PC-9 (cell line): ENCODE measurements around the gene PAN3. TPM values are rescaled to one million over a fixed set of nuclear protein-coding genes. Genes with fewer than 3 reads are reported as not detected.
A peak's percentile ranks its signal among the peaks of the same experiment; 100 is the strongest.

ENCODE experiments used
- BruUV-seq: library from RNA; stranded (reverse); fragments of 400-500 nt; replicated peaks from 2 replicates; lab custom pipeline; 2021; lab: Mats Ljungman, UMichigan
- CTCF ChIA-PET: fragments of 300-600 bp; sonication (Branson Sonifier 250); formaldehyde crosslinking; loops from one replicate; lab custom pipeline; 2022; ENCODE audit warnings: antibody characterized with exemption; lab: Charles Lee
- POLR2A ChIA-PET: fragments of 300-600 bp; sonication (Branson Sonifier 250); formaldehyde crosslinking; loops from one replicate; lab custom pipeline; 2022; ENCODE audit warnings: antibody characterized with exemption; ENCODE audit not compliant: unreplicated experiment; lab: Charles Lee
- DNase-seq, 2 experiments: peaks; one replicate each; pipeline versions ENCODE4 v3.0.0 to v3.0.0-alpha.2; 2015 to 2022; ENCODE audit warnings: mixed read lengths in 1 of 2
- H2AFZ ChIP-seq: fragments of 200-600 bp; sonication (generic); 2 replicates; pipeline ENCODE4 v1.8.1; 2017; ENCODE audit warnings: antibody characterized with exemption
- H3F3A ChIP-seq: fragments of 200-600 bp; sonication (generic); 2 replicates; pipeline ENCODE4 v1.8.1; 2017; ENCODE audit warnings: antibody characterized with exemption, mild to moderate bottlenecking, low read depth; ENCODE audit not compliant: insufficient read depth
- H3K27ac ChIP-seq: fragments of 200-600 bp; sonication (generic); 2 replicates; pipeline ENCODE4 v1.6.1; 2016; ENCODE audit warnings: mixed run types
- H3K27me3 ChIP-seq: fragments of 200-600 bp; sonication (generic); 2 replicates; pipeline ENCODE4 v1.6.1; 2016; ENCODE audit warnings: low read depth, mixed run types; ENCODE audit not compliant: insufficient read depth
- H3K36me3 ChIP-seq: fragments of 200-600 bp; sonication (generic); 2 replicates; pipeline ENCODE4 v1.6.1; 2016; ENCODE audit warnings: low read depth, mixed run types
- H3K4me1 ChIP-seq: fragments of 200-600 bp; sonication (generic); replicated peaks from 2 replicates; pipeline ENCODE4 v1.6.1; 2016; ENCODE audit warnings: mixed run types; ENCODE audit not compliant: insufficient read depth
- H3K4me2 ChIP-seq: fragments of 200-600 bp; sonication (generic); 2 replicates; pipeline ENCODE4 v1.6.1; 2017; ENCODE audit warnings: mixed run types
- H3K4me3 ChIP-seq: fragments of 200-600 bp; sonication (generic); 2 replicates; pipeline ENCODE4 v1.6.1; 2016; ENCODE audit warnings: mixed run types
- H3K79me2 ChIP-seq: fragments of 200-600 bp; sonication (generic); 2 replicates; pipeline ENCODE4 v1.6.1; 2017; ENCODE audit warnings: low read depth, mixed run types
- H3K9me2 ChIP-seq: fragments of 200-600 bp; sonication (generic); 2 replicates; pipeline ENCODE4 v1.8.1; 2017; ENCODE audit warnings: mild to moderate bottlenecking; ENCODE audit not compliant: insufficient read depth
- H3K9me3 ChIP-seq: fragments of 200-600 bp; sonication (generic); 2 replicates; pipeline ENCODE4 v1.8.1; 2016; ENCODE audit warnings: low read depth; ENCODE audit not compliant: insufficient read depth
- H4K20me1 ChIP-seq: fragments of 200-600 bp; sonication (generic); 2 replicates; pipeline ENCODE4 v1.8.1; 2017; ENCODE audit not compliant: insufficient read depth
- CTCF ChIP-seq: fragments of 200-600 bp; sonication (generic); conservative IDR thresholded peaks from 2 replicates; pipeline ENCODE4 v1.6.1; 2017; ENCODE audit warnings: mixed run types, antibody characterized with exemption, mild to moderate bottlenecking, moderate library complexity
- EZH2 ChIP-seq: fragments of 200-600 bp; sonication (generic); IDR thresholded peaks from 2 replicates; pipeline ENCODE4 v1.8.0; 2017; ENCODE audit warnings: antibody characterized with exemption, low read depth
- intact Hi-C: fragments of 100-400 bp; cut with micrococcal nuclease; formaldehyde crosslinking; loops from one replicate; pipeline ENCODE4 v1.10.0; 2022; ENCODE audit not compliant: unreplicated experiment
- total RNA-seq: library from RNA; stranded (reverse); gene quantifications from 2 replicates; pipeline ENCODE4 v1.2.3, GENCODE V29; 2021

PAN3 gene
- total RNA-seq, 1 experiment from 2014 or later = 34.6 TPM

- Histone ChIP-seq H3K4me2 (peak overlapping the region; percentile 10; the same call in 1 of the 2 replicates), H3K27ac (peak overlapping the region; percentile 33), H3K9me3 (peaks cover 6% of the 10 kb centered on the region; the same call in 1 of the 2 replicates), H2AFZ (no peak overlapping the region), H3K9me2 (no peaks in the 10 kb centered on the region), H4K20me1 (no peaks in the 10 kb centered on the region), H3K27me3 (no peaks in the 10 kb centered on the region), H3K4me3 (no peak overlapping the region), H3F3A (peaks cover 39% of the 10 kb centered on the region), H3K79me2 (peaks cover 66% of the 10 kb centered on the region), H3K4me1 (peaks cover 69% of the 10 kb centered on the region), H3K36me3 (peaks cover 7% of the 10 kb centered on the region)
- POLR2A ChIA-PET = no interaction called here
- no peak for TF ChIP-seq CTCF
- no peak for TF ChIP-seq EZH2
- intact Hi-C loops = no loop called here
- BruUV-seq = no TSS peak
- CTCF ChIA-PET = no interaction called here
- DNase-seq = no peak
Measured at GRCh38 chr13:28177877-28178276, 39.5 kb downstream of the PAN3 start.

- CTCF ChIA-PET = no interaction called here
- H3K36me3 ChIP-seq = peaks cover 13% of the 10 kb centered on the region
- no peak overlapping the region for H3K4me2 ChIP-seq
- no TSS peak for BruUV-seq
- POLR2A ChIA-PET = no interaction called here
- peaks cover 7% of the 10 kb centered on the region; the same call in 1 of the 2 replicates for H3K9me3 ChIP-seq
- no peak for TF ChIP-seq CTCF
- TF ChIP-seq EZH2 = no peak
- no peak overlapping the region for H3K4me3 ChIP-seq
- peak overlapping the region; percentile 83 for H3K27ac ChIP-seq
- H3K9me2 ChIP-seq = no peaks in the 10 kb centered on the region
- H4K20me1 ChIP-seq = no peaks in the 10 kb centered on the region
- no peak overlapping the region for H2AFZ ChIP-seq
- intact Hi-C loops = loop anchor here (2.0 kb wide), 1 partner anchor 41 kb away; the partner anchor contains the start of gene PAN3
- H3K27me3 ChIP-seq = no peaks in the 10 kb centered on the region
- DNase-seq = no peak
- peaks cover 24% of the 10 kb centered on the region for H3F3A ChIP-seq
- H3K79me2 ChIP-seq = peaks cover 69% of the 10 kb centered on the region
- peaks cover 50% of the 10 kb centered on the region for H3K4me1 ChIP-seq
Measured at GRCh38 chr13:28179974-28180373, 41.6 kb downstream of the PAN3 start.

GRCh38 chr13:28181413-28181812 lies 43.1 kb downstream of the PAN3 start:
- H3F3A ChIP-seq = peaks cover 24% of the 10 kb centered on the region
- no peak for TF ChIP-seq EZH2
- H3K4me2 ChIP-seq = peak overlapping the region; percentile 47
- H3K9me3 ChIP-seq = peaks cover 7% of the 10 kb centered on the region; the same call in 1 of the 2 replicates
- H3K9me2 ChIP-seq = no peaks in the 10 kb centered on the region
- peaks cover 47% of the 10 kb centered on the region for H3K4me1 ChIP-seq
- no peak overlapping the region; the same call in 1 of the 2 replicates for H3K4me3 ChIP-seq
- peak in 1 of 2 experiments; percentile 92 for DNase-seq
- H3K36me3 ChIP-seq = peaks cover 13% of the 10 kb centered on the region
- CTCF ChIA-PET = no interaction called here
- no peaks in the 10 kb centered on the region for H4K20me1 ChIP-seq
- intact Hi-C loops = loop anchor here (2.0 kb wide), 1 partner anchor 43 kb away; the partner anchor contains the start of gene PAN3
- no TSS peak for BruUV-seq
- no peaks in the 10 kb centered on the region for H3K27me3 ChIP-seq
- H2AFZ ChIP-seq = no peak overlapping the region
- peaks cover 61% of the 10 kb centered on the region for H3K79me2 ChIP-seq
- H3K27ac ChIP-seq = peak overlapping the region; percentile 83
- POLR2A ChIA-PET = no interaction called here
